ENCODE results near the gene RHBDF1.
"Not testable (repeated sequence)": the region's sequence is repeated elsewhere in the genome, so short reads cannot be mapped to it uniquely, and the experiment has no call there.

The RHBDF1 gene

DNA sequence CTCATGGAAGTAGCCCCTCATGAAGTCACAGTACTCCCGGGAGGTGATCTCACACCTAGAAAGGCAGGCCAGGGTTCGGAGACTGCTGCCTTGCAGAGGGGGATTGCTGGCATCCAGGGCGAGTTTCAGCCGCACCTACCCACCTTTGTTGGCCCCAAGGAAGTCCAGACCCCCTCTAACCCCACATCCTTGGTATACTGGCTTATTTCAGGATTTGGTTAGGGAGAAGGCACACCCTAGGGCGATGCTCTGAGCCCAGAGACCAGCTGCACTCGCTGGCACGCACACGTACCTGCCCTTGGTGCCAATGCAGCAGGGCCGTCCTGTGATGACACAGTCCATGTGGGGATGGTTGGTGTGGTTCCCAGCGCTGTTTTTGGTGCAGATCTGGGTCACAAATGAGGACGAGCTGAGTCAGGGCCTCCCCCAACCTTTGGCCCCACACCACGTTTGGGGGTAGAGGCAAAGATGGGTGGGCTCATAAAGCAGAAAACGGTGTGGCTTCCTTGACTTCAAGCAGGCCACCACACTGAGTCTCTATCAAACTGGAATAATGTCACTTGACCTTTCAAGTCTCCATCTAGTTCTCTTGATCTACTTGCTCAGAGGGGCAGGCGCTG is 12.9 kb downstream of the RHBDF1 start:
- no peak for DNase-seq (ENCODE audit: low read depth, low spot score)

DNA sequence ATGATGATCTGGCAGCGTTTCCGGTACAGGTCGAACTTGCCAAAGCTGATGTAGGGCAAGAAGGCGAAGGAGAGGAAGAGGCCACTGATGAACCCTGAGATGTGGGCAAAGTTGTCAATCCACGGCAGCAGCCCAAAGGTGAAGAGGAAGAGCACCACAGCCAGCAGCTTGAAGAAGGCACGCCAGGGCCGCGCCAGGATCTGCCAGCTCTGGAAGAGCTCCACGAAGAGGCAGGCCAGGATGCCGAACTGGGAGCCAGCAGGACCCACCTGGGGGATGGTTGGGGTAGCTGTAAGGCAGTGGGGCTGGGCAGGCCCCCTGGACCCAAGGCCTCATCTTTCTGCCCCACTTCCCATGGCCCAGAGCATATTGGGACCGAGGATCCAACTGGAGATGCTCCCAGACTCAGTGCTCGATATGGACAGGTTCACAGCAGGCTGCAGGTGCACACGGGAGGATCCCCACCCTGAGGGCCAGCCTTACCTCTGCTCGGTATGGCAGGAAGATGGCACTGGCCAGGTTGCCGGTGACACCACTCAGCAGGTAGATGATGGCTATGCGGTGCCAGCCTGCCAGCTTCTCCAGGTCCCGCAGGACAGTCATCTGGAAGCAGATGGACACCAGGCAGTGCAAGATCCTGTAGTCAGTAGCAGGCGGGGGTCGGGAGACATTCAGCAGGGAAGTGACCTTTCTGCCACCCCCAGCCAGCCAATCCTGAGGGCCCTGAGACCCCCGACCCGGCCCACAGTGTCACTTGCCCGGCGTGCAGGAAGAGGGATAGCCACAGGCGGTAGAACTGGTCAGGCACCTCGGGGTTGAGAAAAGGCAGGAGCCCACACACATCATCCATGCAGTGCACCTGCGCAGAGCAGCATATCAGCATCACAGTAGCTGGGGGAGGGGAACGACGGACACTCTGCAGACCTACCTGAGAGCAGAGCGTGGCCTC is 13.7 kb downstream of the RHBDF1 start:
- DNase-seq (ENCODE audit: low read depth, low spot score), result no peak

DNA sequence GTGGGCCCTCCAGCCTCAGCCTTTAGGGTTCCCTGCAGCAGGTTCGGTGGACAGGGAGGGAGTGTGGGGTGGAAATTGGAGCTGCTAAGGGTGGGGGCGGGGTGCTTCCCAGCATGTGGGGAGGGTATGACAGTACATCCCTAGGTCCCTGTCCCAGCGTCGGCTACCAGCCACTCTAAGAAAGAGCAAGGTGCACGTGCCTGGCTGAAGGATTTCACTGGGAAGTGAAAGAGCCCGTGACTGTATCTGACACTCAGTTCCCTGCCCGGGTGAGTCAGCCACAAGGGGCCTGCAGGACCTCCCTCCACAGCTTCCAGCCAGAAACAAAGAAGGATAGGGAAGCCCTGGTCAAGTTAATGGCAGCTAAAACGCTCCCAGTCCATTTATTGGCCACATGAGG is 14.7 kb downstream of the RHBDF1 start:
- no peak for DNase-seq (ENCODE audit: low read depth, low spot score)

DNA sequence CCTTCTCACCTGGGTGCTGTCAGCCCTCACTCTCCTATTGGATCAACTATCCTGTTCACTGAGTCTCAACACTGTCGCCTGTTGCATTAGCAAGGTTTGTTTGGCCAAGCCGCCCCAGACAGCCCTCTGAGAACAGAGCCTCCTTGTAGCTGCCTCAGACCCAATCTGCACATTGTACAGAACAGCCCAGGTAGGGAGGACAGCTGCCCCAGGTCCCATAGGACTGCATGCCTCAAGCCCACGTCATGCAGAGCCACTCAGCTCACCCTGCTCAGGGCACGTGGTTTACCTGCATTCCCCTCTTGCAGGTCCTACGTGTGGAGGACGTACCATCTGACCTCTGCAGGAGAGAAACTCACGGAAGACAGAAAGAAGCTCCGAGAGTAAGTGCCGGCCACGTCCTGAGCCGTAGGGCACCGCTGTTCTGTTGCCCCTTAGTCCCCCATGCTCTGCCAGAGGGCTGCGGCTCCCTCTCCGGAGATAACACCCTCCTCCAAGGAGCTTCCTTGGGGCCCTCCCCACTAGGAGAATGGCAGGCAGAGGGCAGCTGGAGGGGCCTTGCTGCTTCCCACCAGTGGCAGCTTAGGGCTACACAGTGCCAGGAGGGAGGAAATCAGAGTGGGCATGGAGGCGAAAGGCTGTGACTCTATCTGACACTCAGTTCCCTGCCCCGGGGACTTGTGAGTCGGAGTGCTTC is 16.1 kb downstream of the RHBDF1 start:
- DNase-seq (ENCODE audit: low read depth, low spot score), result no peak

DNA sequence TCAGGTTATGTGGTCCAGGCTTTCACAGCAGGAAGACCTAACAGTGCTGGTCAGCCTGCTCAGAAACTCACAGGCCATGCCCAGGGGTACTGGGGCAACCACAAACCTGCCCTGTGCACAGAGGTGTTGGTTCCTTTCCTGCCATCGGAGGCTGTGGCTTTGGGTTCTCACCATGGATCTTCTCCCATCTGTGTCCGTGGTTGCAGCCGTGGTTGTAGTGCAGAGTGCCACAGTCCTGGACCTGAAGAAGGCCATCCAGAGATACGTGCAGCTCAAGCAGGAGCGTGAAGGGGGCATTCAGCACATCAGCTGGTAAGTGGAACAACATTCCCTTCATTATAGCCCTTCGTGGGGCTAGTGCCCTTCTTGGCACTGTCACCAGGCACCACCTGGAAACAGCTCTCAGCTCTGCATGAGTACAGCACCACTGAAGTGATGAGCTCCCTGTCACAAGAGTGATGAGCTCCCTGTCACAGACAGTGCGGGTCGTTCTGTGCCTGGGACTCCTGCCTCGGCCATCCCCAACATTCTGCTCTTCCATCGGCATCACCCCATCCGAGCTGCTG is 16.8 kb downstream of the RHBDF1 start:
- DNase-seq (ENCODE audit: low read depth, low spot score), result no peak

DNA sequence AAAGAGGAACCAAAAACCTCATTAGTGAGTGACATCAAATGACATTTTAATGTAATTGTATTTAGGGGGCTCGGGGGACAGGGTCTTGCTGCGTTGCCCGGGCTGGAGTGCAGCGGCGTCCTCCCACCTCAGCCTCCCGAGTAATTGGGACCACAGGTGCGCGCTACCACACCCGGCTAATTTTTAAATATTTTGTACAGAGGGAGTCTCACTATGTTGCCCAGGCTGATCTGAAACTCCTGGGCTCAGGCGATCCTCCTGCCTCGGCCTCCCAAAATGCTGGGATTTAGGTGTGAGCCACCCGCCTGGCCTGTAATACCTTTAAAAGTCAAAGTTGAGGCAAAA is 18.2 kb downstream of the RHBDF1 start:
- no peak for DNase-seq (ENCODE audit: low read depth, low spot score)

DNA sequence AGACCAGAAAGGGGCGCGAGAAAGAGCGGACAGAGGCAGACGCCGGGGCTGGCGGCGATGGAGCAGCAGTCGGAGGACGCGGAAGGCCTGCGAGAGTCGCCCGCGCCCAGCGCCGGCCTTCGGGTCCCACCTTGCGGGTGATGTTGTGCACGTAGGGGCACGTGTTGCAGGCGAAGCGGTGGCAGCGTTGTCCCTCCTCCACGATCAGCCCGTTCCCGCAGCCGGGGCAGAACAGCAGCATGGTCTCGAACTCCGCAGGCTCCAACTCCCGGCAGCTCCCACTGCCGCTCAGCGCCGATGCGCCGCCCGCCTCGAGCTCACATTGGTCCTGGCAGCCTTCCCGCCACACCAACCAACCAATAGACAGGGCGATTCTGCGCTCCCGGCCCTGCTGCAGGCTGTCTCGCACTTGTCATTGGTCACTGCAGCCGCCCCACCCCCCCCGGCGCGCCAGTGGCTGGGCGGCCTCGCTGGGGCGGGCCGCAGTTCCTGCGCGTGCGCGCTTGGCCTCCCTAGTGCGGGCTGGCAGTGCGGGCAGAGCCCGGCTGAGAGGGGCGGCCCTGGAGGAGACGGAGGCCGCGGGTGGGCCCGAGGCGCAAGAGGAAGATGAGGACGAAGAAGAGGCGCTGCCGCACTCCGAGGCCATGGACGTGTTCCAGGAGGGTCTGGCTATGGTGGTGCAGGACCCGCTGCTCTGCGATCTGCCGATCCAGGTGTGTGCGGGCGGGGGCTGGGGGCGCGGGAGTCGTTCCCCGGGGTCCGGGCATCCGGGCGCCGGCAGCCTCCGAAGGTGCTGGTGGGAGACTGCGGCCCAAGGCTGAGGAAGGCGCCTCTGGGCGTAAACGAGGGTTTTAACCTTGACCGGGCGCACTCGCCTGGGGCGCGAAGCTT is 18.8 kb downstream of the RHBDF1 start, which contains the start of the genes POLR3K and SNRNP25:
POLR3K (minus strand) TSS at position 263 of the 891 bp plus-strand sequence; CDS start at position 241, 22 bp downstream.
SNRNP25 (plus strand) TSS at position 483 of the 891 bp plus-strand sequence; CDS start at position 672, 189 bp downstream.
- peak; percentile 95 for DNase-seq (ENCODE audit: low read depth, low spot score)

DNA sequence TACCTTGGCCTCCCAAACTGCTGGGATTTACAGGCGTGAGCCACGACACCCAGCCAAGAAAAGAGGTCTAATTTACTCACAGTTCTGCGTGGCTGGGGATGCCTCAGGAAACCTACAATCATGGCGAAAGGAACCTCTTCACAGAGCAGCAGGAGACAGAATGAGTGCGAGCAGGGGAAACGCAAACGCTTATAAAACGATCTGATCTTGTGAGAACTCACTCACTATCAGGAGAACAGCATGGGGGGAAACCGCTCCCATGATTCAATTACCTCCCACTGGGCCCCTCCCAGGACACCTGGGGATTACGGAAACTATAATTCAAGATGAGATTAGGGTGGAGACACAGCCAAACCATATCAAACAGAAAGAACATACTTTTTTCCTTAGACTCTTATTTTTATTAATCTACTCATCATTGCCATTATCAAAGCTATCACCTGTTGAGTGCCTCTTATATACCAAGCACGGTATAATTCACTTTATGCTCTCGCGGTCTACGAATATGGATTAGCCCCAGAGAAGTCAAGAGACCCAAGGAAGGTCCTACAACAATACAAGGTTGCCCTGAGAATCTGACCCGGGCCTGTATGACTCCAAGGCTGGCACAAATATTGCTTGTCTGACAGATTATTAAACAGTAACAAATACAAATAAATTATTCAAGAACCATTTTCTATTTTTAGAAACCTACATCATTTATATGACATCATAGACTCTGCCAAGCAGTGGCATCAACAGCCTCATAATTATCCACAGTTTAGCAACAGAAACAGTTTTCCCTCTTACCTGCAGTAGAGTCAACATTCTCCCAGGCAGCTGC is 21.5 kb downstream of the RHBDF1 start:
- no peak for DNase-seq (ENCODE audit: low read depth, low spot score)

DNA sequence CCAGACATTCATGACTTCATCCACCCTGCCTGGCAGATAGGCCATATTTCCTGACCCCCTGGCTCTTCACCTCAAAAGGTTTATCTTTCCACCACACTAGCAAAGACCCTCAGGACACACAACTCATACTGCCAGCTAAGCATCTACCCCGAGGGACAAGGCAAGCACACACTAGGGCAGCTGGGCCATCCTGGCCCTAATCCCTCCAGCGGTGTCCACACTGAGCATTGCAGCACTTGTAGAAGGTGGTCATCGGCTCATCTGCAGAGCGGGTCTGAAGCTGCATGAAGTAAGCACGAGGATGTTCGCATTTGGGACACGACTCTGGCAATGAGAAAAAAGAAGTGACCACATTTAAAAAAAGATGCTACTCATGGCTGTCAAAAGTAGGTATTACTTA is 25.2 kb downstream of the RHBDF1 start:
- no peak for DNase-seq (ENCODE audit: low read depth, low spot score)

DNA sequence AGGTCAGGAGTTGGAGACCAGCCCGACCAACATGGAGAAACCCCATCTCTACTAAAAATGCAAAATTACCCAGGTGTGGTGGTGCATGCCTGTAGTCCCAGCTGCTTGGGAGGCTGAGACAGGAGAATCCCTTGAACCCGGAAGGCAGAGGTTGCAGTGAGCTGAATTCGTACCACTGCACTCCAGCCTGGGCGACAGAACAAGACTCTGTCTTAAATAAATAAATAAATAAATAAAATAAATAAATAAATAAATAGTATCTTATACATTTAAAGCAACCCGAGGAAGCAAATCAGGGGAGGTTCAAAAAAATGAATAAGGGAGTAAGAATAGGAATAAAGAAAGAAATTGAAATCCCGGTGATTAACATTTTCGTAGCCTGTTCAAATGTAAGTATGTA is 25.9 kb downstream of the RHBDF1 start:
- DNase-seq (ENCODE audit: low read depth, low spot score), result not testable (repeated sequence)

DNA sequence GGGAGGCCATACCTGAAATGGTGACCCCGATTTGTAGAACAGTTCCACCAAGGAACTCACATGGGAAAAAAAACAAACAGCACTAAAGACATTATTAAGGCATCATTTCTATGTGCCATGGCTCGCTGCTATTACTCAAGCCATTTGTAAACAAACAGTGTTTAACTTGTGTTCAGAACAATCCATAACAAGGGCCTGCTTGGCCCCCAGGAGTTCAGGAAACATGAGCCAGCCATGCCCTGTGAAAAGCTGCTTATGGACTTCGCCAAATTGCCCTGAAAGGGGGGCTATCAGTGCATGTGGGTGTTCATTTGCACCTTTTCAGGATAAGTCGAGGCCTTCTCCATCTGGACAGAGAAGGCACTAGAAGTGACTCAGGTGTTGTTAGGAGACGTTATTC is 27.0 kb downstream of the RHBDF1 start:
- DNase-seq (ENCODE audit: low read depth, low spot score), result no peak

DNA sequence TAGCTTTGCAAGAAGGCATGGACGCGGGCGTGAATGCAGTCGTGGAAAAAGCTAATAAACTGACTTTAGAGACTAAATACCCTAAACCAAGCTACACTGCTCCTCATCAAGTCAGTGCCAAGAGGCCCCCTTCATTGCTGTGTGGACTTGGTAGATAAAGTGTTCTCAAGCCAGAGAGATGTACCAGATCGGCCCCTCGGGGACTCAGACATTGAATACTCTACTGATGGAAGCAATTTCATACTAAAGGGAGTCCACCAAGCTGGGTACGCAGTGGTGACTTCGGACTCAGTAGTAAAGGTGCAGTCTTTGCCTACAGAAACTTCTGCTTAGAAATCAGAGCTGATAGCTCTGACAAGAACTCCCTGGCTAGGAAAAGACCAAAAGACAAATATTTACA is 27.8 kb downstream of the RHBDF1 start:
- DNase-seq (ENCODE audit: low read depth, low spot score), result no peak

DNA sequence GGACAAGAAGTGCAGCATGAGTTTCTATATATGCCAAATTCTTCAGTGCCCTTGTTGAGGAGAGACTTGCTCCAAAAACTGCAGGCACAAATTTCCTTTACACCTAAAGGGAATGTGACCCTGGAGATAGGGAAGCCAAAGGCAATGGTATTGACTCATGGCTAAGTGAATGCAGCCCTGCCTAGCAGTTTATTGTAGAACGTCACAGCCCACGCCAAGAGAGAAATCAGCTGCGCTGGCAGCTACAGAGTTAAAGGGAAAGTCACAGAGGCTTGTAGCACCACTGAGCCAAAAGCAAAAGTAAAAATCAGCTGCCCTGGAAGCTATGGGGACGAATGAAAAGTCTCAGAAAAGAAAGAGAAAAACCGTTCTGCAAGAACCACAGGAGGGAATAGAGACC is 29.1 kb downstream of the RHBDF1 start:
- no peak for DNase-seq (ENCODE audit: low read depth, low spot score)

DNA sequence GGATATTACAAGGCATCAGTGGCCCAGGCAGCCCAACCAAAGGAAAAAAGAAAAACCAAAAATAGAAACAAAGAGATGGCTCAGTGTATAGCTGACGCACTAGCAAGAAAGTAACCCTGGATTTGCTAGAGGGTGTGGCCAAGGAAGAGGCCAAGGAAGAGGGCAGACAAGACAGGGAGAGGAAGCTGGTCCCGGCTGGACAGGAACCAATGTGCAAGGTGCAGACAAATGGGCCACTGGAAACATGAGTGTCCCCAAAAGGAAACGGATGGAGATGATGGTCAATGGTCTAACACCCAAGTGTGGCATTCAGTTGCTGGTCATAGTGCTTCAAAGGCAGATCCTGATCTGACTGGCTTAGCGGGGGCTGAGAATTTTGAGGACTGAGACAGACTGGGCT is 29.7 kb downstream of the RHBDF1 start:
- DNase-seq (ENCODE audit: low read depth, low spot score), result no peak

DNA sequence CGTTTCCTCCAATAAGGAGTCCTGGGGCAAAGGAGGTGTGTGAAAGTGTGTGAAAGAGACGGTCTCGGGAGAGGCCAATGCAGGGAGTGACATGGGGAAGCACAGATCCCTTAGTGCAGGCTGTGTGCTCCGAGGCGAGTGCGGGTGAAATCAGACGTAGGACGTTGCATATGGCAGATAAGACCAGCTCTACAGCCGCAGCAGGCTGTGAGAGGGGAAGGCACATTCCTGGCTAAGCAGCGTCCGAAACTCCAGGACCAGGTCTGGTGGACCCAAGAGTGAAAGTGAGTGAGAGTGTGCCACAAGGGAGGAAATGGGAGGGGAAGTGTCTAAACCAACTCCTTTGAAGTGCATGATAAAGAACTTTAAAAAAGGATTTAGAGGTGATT is 30.4 kb downstream of the RHBDF1 start:
- no peak for DNase-seq (ENCODE audit: low read depth, low spot score)

DNA sequence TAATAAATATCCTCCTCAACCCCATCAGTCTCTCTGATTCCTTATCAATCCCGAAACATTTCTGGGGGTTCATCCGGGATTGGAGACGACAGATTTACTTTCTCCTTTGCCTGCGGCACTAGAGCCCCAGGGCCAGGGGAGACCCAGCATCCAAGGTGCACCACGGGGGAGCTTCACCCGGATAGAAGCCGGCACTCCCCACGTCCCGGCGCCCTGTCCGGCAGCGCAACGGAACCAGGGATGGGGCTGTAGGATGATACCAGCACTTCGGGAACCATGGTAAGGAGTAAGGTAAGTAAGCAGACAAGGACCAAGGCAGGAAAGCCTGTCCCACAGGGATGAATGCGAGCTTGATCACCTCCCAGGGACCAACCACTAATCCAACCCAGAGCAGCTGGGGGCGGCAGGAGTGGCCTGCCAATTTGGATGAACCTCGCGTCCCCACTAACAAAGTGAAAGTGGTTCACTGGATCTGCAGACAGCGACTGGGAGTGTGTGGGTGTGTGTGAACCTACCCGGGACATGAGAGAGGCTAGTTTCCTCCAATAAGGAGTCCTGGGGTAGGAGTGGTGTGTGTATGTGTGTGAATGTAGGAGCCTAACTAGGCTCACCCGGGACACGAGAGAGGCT is 30.9 kb downstream of the RHBDF1 start:
- no peak for DNase-seq (ENCODE audit: low read depth, low spot score)

DNA sequence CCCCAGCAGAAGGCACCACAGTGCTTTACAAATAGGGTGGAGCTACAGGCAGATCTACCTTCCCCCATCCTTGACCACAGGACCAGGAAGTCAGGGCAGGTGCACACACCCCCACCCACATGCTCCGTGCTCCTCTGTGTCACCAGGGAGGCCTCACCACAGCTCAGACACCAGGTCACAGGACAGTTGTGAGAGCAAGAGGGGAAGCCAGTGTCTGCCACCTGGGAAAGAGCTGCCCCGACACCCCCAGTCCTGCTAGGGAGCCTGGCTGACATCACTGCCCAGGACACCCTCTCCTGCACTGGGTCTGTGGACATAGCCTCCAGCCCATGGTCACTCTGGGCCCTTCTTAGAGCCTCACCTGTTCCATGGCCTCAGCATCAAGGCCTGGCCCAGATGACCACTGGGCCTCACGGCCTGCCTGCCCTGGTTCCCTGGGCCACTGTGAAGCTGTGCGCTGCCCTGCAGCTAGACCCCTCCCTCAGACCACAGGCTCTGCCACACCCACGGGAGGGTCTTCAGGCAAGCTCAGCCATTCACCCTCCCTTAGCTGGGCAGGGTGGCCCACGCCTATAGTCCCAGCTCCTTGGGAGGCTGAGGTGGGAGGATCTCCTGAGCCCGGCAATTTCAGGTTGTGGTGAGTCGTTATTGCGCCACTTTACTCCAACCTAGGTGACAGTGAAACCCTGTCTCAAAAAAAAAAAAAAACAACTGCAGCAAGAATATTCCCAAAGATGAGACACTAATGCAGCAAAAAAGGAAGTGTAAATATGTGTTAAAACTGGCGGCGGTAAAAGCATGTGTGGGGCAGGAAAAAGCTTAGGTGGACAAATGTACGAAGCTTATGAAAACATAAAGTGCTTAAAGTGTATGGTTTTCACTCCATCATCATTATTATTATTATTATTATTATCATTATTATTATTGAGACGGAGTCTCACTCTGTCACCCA is 33.2 kb downstream of the RHBDF1 start:
- no peak for DNase-seq (ENCODE audit: low read depth, low spot score)

DNA sequence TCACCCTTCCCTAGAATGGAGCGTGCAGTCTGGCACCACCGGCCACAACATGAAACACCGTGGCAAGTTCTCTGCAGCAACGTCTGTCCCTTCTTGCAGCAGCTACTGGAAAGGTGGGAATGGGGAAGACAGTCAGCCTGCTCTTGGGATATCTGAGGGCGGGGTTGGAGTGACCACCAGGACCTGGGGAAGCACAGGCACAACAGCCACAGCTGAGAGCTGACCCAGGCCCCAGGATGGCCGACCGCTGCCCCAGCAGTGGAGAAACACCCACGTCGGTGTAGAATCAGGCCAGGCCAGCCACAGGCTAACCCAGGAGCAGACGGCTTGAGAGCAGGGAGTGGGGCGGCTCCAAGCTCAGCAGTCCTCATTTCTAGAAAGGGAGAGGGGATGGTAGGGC is 34.2 kb downstream of the RHBDF1 start:
- DNase-seq (ENCODE audit: low read depth, low spot score), result not testable (repeated sequence)

DNA sequence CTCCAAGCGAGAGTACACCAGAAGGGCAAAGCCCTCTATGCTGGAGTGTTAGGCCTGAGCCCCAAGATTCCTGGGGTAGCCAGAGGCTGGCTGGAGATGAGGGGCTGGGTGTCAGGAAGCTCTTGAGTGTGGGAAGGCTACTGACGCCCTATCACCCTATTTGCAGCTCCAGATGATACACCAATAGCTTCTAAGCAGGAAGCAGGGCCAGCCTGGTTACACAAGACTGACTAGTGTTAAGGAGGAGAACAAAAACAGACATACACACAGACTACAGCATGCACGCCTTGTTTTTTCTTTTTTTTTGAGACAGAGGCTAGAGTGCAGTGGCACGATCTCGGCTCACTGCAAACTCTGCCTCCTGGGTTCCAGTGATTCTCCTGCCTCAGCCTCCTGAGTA is 34.9 kb downstream of the RHBDF1 start:
- DNase-seq (ENCODE audit: low read depth, low spot score), result no peak
